ENCODE measurements around the gene KBTBD12. TPM values are rescaled to one million over a fixed set of nuclear protein-coding genes. Genes with fewer than 3 reads are reported as not detected.

KBTBD12 gene
- total RNA-seq, 2 donors from 2014 or later: 14.5 TPM

DNA sequence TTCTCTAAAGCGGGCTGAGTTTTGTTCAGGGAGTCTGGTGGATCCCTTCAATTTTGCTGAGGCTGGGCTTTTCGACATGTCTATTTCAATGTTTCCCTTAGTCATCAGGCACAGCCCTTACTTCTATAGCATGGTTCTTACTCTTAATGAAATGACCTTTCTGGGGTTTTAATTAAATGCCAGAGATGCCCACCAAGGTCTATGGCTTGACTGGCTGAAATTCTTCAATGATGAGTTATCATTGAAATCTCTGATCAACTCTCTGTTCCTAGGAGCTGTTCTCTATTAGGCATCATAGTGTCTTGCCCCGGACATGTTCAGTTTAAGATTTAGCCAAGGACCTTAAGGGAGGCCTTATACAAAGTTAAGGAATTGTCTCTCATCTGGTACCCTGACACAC is 33.4 kb upstream of the KBTBD12 start:
- TF ChIP-seq, protein P1, sequence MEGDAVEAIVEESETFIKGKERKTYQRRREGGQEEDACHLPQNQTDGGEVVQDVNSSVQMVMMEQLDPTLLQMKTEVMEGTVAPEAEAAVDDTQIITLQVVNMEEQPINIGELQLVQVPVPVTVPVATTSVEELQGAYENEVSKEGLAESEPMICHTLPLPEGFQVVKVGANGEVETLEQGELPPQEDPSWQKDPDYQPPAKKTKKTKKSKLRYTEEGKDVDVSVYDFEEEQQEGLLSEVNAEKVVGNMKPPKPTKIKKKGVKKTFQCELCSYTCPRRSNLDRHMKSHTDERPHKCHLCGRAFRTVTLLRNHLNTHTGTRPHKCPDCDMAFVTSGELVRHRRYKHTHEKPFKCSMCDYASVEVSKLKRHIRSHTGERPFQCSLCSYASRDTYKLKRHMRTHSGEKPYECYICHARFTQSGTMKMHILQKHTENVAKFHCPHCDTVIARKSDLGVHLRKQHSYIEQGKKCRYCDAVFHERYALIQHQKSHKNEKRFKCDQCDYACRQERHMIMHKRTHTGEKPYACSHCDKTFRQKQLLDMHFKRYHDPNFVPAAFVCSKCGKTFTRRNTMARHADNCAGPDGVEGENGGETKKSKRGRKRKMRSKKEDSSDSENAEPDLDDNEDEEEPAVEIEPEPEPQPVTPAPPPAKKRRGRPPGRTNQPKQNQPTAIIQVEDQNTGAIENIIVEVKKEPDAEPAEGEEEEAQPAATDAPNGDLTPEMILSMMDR (IDR thresholded peaks at IDR 0.05): no peak
- no peaks in the 10 kb centered on the region for H3K27me3 ChIP-seq (replicated peaks; ENCODE audit: insufficient read depth)
- H3K36me3 ChIP-seq: no peaks in the 10 kb centered on the region
- DNase-seq (ENCODE audit: low spot score) (no peak), ATAC-seq (ENCODE audit: insufficient number of reproducible peaks, low FRiP score, low read depth) (no peak)
- no peak overlapping the region for H3K27ac ChIP-seq
- H3K4me3 ChIP-seq: no peak overlapping the region
- no peaks in the 10 kb centered on the region for H3K4me1 ChIP-seq (ENCODE audit: control insufficient read depth in 1 of 2, low read depth in 2 of 2)
- no peaks in the 10 kb centered on the region for H3K9me3 ChIP-seq

DNA sequence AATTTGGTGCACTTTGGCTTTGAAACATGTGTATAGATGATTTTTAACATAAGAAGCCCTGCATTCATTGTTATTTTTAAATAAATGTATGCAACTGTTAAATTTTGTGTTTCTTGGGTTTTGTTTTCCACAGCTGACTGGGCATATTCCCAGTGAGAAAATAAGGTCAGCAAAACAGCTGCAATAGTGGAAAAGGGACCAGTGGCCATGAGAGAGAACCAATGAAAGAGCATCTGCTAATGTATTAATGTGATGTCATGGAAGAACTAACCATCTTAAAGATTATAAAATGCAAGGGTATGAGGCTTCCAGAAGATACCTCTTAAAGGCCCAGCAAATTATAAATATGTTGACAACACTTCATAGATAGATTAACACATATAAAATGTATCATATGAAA is 31.0 kb upstream of the KBTBD12 start:
- ATAC-seq (ENCODE audit: insufficient number of reproducible peaks, low FRiP score, low read depth) (no peak), DNase-seq (ENCODE audit: low spot score) (no peak)
- TF ChIP-seq, protein P1 (IDR thresholded peaks at IDR 0.05): no peak
- Histone ChIP-seq H3K27ac (no peak overlapping the region), H3K9me3 (no peaks in the 10 kb centered on the region), H3K36me3 (no peaks in the 10 kb centered on the region), H3K27me3 (replicated peaks; ENCODE audit: insufficient read depth) (no peaks in the 10 kb centered on the region), H3K4me3 (no peak overlapping the region), H3K4me1 (ENCODE audit: control insufficient read depth in 1 of 2, low read depth in 2 of 2) (peaks cover 7 to 13% of the 10 kb centered on the region in 2 donors)

DNA sequence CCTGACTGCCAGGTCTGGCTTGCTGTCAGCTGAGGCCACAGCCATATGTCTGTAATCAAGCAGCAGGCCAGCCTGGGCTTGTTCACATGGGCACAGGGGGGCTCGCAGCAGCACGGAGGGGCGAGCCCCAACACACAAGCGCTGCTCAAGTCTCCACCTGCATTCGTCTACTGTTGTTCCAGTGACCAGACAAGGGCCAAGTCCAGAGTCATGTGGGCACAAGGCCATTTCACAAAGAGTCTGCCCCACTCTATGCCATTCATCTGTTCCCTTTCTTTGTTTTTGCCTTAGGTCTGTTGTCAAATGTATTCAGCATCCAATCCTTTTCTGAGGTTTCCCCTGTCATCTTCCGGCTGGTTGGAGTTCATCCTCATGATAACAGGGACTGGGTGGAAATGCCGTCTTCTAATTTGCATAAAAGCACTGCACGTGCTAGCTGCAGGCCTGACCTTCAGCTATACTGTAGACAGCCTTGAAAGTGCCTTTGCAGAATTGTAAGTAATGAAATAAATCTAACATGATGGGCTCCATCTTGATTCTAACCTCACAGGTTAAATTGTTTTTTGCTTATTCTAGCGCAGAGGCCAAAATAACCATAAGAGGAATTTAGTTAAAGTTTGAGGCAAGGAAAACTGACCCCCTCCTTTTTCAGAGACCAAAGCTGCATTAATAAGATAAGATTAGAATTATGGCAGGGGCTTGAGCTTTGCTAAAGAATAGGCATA is 28.6 kb upstream of the KBTBD12 start:
- no peaks in the 10 kb centered on the region for H3K36me3 ChIP-seq
- H3K27me3 ChIP-seq (replicated peaks; ENCODE audit: insufficient read depth): no peaks in the 10 kb centered on the region
- TF ChIP-seq, protein P1 (IDR thresholded peaks at IDR 0.05): no peak
- no peak overlapping the region for H3K4me3 ChIP-seq
- H3K9me3 ChIP-seq: peaks cover 7% of the 10 kb centered on the region
- ATAC-seq (ENCODE audit: insufficient number of reproducible peaks, low FRiP score, low read depth) (no peak), DNase-seq (ENCODE audit: low spot score) (no peak)
- H3K4me1 ChIP-seq (ENCODE audit: control insufficient read depth in 1 of 2, low read depth in 2 of 2): peaks cover 9 to 25% of the 10 kb centered on the region in 2 donors
- H3K27ac ChIP-seq: no peak overlapping the region

DNA sequence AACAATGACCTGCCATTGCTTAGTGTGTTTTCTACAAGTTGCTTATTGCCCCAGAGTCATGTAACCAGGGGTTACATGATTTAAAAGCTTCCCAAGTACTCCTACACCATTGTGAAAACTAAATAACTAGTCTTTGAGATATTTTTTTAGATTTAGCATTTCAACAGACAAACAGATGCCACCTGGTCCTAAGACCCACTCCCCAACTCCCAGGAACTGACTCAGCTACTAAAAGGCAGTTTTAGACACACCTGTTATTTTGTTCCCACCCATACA is 28.1 kb upstream of the KBTBD12 start:
- peaks cover 9 to 25% of the 10 kb centered on the region in 2 donors for H3K4me1 ChIP-seq (ENCODE audit: control insufficient read depth in 1 of 2, low read depth in 2 of 2)
- TF ChIP-seq, protein P1 (IDR thresholded peaks at IDR 0.05): no peak
- no peak for ATAC-seq (ENCODE audit: insufficient number of reproducible peaks, low FRiP score, low read depth)

DNA sequence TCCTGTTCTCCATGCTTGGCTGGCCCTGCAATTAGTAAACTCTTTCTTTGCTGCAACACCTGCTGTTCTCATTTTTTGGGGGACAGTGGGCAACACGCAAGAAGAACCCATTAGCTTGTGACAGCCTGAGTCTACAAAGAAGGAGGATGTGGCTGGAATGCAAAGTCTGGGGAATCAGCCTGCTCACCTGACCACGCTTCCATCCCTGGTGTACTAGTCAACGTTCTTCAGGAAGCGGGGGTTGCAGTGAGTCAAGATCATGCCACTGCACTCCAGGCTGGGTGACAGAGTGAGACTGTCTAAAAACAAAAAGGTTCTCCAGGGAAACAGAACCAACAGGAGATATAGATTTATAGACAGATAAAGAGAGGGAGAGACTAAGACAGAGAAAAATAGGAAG is 27.7 kb upstream of the KBTBD12 start:
- TF ChIP-seq, protein P1 (IDR thresholded peaks at IDR 0.05): no peak
- Histone ChIP-seq H3K9me3 (peaks cover 7% of the 10 kb centered on the region), H3K36me3 (no peaks in the 10 kb centered on the region), H3K27me3 (replicated peaks; ENCODE audit: insufficient read depth) (no peaks in the 10 kb centered on the region), H3K4me1 (ENCODE audit: control insufficient read depth in 1 of 2, low read depth in 2 of 2) (peaks cover 9 to 25% of the 10 kb centered on the region in 2 donors), H3K4me3 (no peak overlapping the region), H3K27ac (no peak overlapping the region)
- DNase-seq (ENCODE audit: low spot score) (no peak), ATAC-seq (ENCODE audit: insufficient number of reproducible peaks, low FRiP score, low read depth) (no peak)

More for the DNA sequence above, 28.1 kb upstream of the KBTBD12 start:
- Histone ChIP-seq H3K36me3 (no peaks in the 10 kb centered on the region), H3K27me3 (replicated peaks; ENCODE audit: insufficient read depth) (no peaks in the 10 kb centered on the region), H3K9me3 (peaks cover 7% of the 10 kb centered on the region), H3K27ac (no peak overlapping the region), H3K4me3 (no peak overlapping the region)
- DNase-seq (ENCODE audit: low spot score): no peak
